ENCODE data around the gene MIDN. TPM values are rescaled to one million over a fixed set of nuclear protein-coding genes. Genes with fewer than 3 reads are reported as not detected.

MIDN gene
- polyA plus RNA-seq, 2 of the 4 experiments (the other 2 are of a cell fraction): 9.1 to 31.4 TPM

DNA sequence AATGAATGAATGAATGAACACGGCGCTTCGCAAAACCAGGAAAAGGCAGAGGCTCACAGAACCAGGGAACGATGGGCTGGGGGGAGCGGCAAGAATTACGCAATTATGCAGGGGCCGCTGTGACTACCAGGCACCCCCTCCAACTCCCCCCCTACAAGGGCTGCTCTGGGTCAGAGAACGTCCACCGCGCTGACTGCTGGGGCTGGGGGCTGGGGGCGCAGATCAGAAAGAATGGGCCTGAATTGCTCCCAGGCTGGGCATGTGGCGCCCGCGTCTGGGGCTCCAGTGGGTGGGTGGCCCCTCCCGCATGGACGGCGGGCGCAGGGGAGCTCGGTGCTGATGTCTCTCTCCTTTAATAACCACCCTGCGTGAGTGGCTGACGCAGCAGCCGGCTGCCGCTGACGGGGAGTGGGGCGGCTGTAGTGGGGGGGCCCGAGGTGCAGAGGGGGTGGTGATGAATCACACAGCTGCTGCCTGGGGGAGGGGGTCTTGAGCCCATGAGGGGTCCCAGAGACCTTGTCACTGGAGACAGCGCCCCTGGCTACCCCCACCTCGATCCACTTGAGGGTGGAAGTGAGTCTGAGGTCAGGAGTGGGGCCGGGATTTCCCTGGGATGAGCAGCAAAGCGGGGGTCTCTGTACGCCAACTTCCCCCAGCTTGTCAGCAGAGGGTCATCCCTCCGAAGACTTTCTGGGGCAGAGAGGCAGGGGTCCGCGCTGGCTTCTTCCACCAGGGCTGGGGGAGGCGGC is 19.3 kb downstream of the MIDN start:
- WGBS (ENCODE audit: missing lambda C conversion rate): 34% methylated on average over 24 of the region's 35 CpGs
- TF ChIP-seq, protein P1, sequence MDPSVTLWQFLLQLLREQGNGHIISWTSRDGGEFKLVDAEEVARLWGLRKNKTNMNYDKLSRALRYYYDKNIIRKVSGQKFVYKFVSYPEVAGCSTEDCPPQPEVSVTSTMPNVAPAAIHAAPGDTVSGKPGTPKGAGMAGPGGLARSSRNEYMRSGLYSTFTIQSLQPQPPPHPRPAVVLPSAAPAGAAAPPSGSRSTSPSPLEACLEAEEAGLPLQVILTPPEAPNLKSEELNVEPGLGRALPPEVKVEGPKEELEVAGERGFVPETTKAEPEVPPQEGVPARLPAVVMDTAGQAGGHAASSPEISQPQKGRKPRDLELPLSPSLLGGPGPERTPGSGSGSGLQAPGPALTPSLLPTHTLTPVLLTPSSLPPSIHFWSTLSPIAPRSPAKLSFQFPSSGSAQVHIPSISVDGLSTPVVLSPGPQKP (IDR thresholded peaks at IDR 0.05; ENCODE audit: low read depth, low read length): no peak
- TF ChIP-seq ESRRA (IDR thresholded peaks at IDR 0.05; ENCODE audit: borderline replicate concordance, low read length): no peak
- TF ChIP-seq BHLHE40 (IDR thresholded peaks at IDR 0.05; ENCODE audit: low read depth, low read length): no peak
- peak in 1 of 2 experiments; percentile 83; a peak in 2 of 4 replicates for TF ChIP-seq CEBPB (IDR thresholded peaks at IDR 0.05)
- TF ChIP-seq, protein P2, sequence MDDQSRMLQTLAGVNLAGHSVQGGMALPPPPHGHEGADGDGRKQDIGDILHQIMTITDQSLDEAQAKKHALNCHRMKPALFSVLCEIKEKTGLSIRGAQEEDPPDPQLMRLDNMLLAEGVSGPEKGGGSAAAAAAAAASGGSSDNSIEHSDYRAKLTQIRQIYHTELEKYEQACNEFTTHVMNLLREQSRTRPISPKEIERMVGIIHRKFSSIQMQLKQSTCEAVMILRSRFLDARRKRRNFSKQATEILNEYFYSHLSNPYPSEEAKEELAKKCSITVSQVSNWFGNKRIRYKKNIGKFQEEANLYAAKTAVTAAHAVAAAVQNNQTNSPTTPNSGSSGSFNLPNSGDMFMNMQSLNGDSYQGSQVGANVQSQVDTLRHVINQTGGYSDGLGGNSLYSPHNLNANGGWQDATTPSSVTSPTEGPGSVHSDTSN (IDR thresholded peaks at IDR 0.05): 0 out of 2 replicates have a peak, but pooled peaks have one; percentile 27
- ATAC-seq (no peak), FAIRE-seq (no peak), DNase-seq (ENCODE audit: low read depth in 1 of 2, low spot score in 1 of 2) (no peak)
- peaks cover 69% of the 10 kb centered on the region for H3K4me1 ChIP-seq
- peak overlapping the region; percentile 90 to 100; a peak in 5 of 6 replicates for H3K27ac ChIP-seq
- POLR2A ChIA-PET: interaction anchor here (3.8 kb wide), 1 partner anchor 24 kb away, joined by 42 read pairs; no protein-coding TSS in a partner anchor
- CTCF ChIA-PET: interaction anchor here (0.6 to 18.7 kb wide), 9 partner anchors 12 to 168 kb away, joined by 3 to 500 read pairs (median 8); partner anchors contain the start of gene ATP5F1D
- H3K4me2 ChIP-seq: peak overlapping the region; percentile 95
- peak overlapping the region; percentile 53 for H3K4me3 ChIP-seq
- no peaks in the 10 kb centered on the region for H3K9me3 ChIP-seq

DNA sequence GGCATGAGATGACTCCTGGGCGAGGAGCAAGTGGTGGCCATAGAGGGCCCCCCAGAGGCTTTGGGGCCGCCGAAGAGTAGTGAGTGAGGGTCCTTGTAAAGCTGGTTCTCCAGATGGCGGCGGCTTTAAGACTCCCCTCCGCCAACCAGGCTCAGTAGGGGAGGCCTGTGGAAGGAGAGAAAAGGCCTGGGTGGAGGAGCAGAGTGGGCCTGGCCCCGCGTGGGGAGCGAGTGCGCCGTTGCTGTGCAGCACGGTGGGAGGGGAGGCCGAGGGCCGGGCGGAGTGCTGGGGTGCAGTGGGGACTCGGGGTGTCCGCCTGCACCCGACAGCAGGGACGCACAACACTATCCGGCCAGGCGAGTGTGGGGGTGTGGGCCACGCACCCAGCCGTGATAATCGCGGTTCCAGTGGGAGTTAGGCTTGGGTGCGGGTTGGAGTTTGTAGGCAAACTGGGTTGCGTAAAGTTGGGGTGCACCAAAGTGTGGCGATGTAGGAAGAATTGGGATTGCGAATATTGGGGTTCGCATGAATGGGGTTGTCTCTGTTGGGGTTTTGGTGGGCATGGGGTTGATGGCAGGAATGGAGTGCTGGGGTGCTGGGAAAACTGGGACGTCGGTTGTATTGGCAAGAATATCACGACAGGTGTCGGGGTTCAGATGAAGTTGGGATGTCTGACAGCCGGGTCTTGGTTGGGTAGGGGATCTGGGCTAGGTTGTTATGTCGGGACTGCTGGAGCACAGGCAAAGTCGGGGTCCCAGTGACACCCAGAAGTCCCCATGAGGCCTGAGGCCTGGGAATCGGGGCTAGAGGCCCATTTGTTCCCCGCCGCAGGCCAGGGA is 20.1 kb downstream of the MIDN start:
- TF ChIP-seq SMC3 (IDR thresholded peaks at IDR 0.05) (no peak), CEBPB (IDR thresholded peaks at IDR 0.05) (0 out of 4 replicates have a peak, but pooled peaks of 1 of the 2 experiments have one; percentile 9)
- Histone ChIP-seq H3K4me3 (no peak overlapping the region), H3K9me3 (no peaks in the 10 kb centered on the region), H3K4me1 (peaks cover 61% of the 10 kb centered on the region), H3K4me2 (peak overlapping the region; percentile 95), H3K27ac (peak overlapping the region; percentile 55 to 100; a peak in 4 of 6 replicates)
- no peak for ATAC-seq
- no peak for DNase-seq (ENCODE audit: low read depth in 1 of 2, low spot score in 1 of 2)
- ChIA-PET POLR2A (interaction anchor here (0.6 to 3.8 kb wide), 24 partner anchors 8 to 593 kb away, joined by 3 to 98 read pairs (median 5); partner anchors contain the start of genes ABCA7, ATP5F1D, RNU6-2 and WDR18), CTCF (interaction anchor here (1.2 to 18.7 kb wide), 5 partner anchors 11 to 48 kb away, joined by 3 to 500 read pairs (median 16); partner anchors contain the start of gene ATP5F1D)
- FAIRE-seq: no peak
- WGBS (ENCODE audit: missing lambda C conversion rate): 79% methylated on average over 37 of the region's 40 CpGs

DNA sequence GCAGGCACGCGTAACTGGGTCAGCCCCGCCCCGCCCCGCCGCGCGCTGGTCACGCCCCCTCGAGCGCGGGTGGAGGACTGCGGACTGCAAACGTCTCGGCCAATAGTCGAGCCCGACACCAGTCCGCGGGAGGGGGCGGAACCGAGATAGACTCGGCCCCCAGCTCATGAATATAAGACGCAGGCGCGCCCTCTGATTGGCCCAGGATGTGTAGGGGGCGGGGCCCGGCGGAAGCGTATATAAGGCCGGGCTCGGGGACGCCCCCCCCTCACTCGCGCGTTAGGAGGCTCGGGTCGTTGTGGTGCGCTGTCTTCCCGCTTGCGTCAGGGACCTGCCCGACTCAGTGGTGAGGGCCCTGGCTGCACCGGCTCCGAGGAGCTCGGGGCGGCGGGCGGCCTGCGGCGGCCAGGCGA is 20.7 kb downstream of the MIDN start, which contains the start of gene CIRBP:
CIRBP (plus strand) TSS at position 268 of the 413 bp plus-strand sequence. CDS start 1,602 bp downstream, outside the sequence.
- Histone ChIP-seq H3K4me2 (peak within 1 kb of the TSS; percentile 97), H3K4me3 (peak within 1 kb of the TSS; percentile 81), H3K4me1 (peaks cover 63% of the 10 kb centered on the region), H3K27ac (peak within 1 kb of the TSS; percentile 100), H3K9me3 (no peaks in the 10 kb centered on the region)
- peak; percentile 81 to 98 for DNase-seq (ENCODE audit: low read depth in 1 of 2, low spot score in 1 of 2)
- no peak for TF ChIP-seq FOSB (CRISPR knock-in tag; IDR thresholded peaks at IDR 0.05)
- peak; percentile 98 to 99; a peak in 4 of 5 replicates for TF ChIP-seq JUN (IDR thresholded peaks at IDR 0.05)
- no peak for TF ChIP-seq RCOR1 (IDR thresholded peaks at IDR 0.05; ENCODE audit: low read depth, low read length)
- peak; percentile 92 for TF ChIP-seq POLR2A (IDR thresholded peaks at IDR 0.05; ENCODE audit: low read length)
- TF ChIP-seq, protein P3, sequence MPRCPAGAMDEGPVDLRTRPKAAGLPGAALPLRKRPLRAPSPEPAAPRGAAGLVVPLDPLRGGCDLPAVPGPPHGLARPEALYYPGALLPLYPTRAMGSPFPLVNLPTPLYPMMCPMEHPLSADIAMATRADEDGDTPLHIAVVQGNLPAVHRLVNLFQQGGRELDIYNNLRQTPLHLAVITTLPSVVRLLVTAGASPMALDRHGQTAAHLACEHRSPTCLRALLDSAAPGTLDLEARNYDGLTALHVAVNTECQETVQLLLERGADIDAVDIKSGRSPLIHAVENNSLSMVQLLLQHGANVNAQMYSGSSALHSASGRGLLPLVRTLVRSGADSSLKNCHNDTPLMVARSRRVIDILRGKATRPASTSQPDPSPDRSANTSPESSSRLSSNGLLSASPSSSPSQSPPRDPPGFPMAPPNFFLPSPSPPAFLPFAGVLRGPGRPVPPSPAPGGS (IDR thresholded peaks at IDR 0.05): peak; percentile 96; the same call in 2 of the 3 replicates
- 0 out of 2 replicates have a peak, but pooled peaks have one; percentile 29 for TF ChIP-seq TP53 (CRISPR knock-in tag; IDR thresholded peaks at IDR 0.05)
- ATAC-seq: peak; percentile 32 to 64
- ChIA-PET POLR2A (interaction anchor here (0.6 to 1.6 kb wide), 23 partner anchors 8 to 594 kb away, joined by 3 to 98 read pairs (median 5); partner anchors contain the start of genes ABCA7, ATP5F1D, RNU6-2 and WDR18), CTCF (interaction anchor here (1.2 to 18.7 kb wide), 3 partner anchors 14 to 48 kb away, joined by 3 to 500 read pairs (median 107); partner anchors contain the start of gene ATP5F1D)
- FAIRE-seq: no peak
- WGBS (ENCODE audit: missing lambda C conversion rate): no CpG with 5 or more reads among the region's 50 CpGs

Data from A549 (cell line).